HepG2 (cell line): ENCODE data around the gene GRIN2C. TPM values are rescaled to one million over a fixed set of nuclear protein-coding genes. Genes with fewer than 3 reads are reported as not detected.

Source experiments
- CREBL2 ChIP-seq: sonication (generic); formaldehyde crosslinking; IDR thresholded peaks from 2 replicates; pipeline ENCODE4 v1.8.1; 2023; ENCODE audit warnings: missing genetic modification reagents, mild to moderate bottlenecking, borderline replicate concordance
- DRAP1 ChIP-seq: IDR thresholded peaks from 2 replicates; pipeline ENCODE4 v1.6.1; 2016; ENCODE audit warnings: missing genetic modification reagents, missing compliant biosample characterization
- IKZF4 ChIP-seq: sonication (generic); formaldehyde crosslinking; IDR thresholded peaks from 2 replicates; pipeline ENCODE4 v1.5.1; 2020; ENCODE audit warnings: borderline replicate concordance, mild to moderate bottlenecking, low read depth, missing genetic modification reagents; ENCODE audit errors: not compliant biosample characterization
- JUND ChIP-seq: sonication (generic); formaldehyde crosslinking; IDR thresholded peaks from 2 replicates; pipeline ENCODE4 v1.8.0; 2022; ENCODE audit warnings: mild to moderate bottlenecking, missing genetic modification reagents
- MAFF ChIP-seq: IDR thresholded peaks from 2 replicates; pipeline ENCODE4 v1.6.1; 2011; ENCODE audit warnings: low read depth, low read length, improper control_type of control experiment
- MLXIP ChIP-seq: sonication (generic); formaldehyde crosslinking; IDR thresholded peaks from 2 replicates; pipeline ENCODE4 v1.9.0; 2021; ENCODE audit warnings: missing genetic modification reagents, borderline replicate concordance
- MXI1 ChIP-seq: IDR thresholded peaks from 3 replicates; pipeline ENCODE4 v1.6.1; 2012; ENCODE audit warnings: low read depth, low read length, inconsistent platforms, borderline replicate concordance
- NFE2L2 ChIP-seq: fragments of 150-350 bp; IDR thresholded peaks from 2 replicates; pipeline ENCODE4 v1.6.1; 2014; ENCODE audit warnings: low read length
- PRDM10 ChIP-seq: sonication (generic); formaldehyde crosslinking; IDR thresholded peaks from 2 replicates; pipeline ENCODE4 v1.4.0; 2020; ENCODE audit warnings: low read depth, missing genetic modification reagents
- RCOR2 ChIP-seq: IDR thresholded peaks from 2 replicates; pipeline ENCODE4 v1.6.1; 2016; ENCODE audit warnings: missing biosample characterization, missing genetic modification reagents
- RXRA ChIP-seq: sonication (generic); formaldehyde crosslinking; IDR thresholded peaks from 2 replicates; pipeline ENCODE4 v1.5.1; 2020; ENCODE audit warnings: missing genetic modification reagents
- SMC3 ChIP-seq: IDR thresholded peaks from 2 replicates; pipeline ENCODE4 v1.6.1; 2011; ENCODE audit warnings: low read length, improper control_type of control experiment
- SP5 ChIP-seq: IDR thresholded peaks from 2 replicates; pipeline ENCODE4 v1.6.1; 2016; ENCODE audit warnings: low read depth, borderline replicate concordance
- SYNCRIP ChIP-seq: fragments of 200-400 bp; formaldehyde crosslinking; IDR thresholded peaks from 2 replicates; pipeline ENCODE4 v1.6.1; 2018; ENCODE audit warnings: mild to moderate bottlenecking, low read depth, low read length; ENCODE audit not compliant: insufficient read depth
- ZNF362 ChIP-seq: sonication (generic); formaldehyde crosslinking; IDR thresholded peaks from 2 replicates; pipeline ENCODE4 v1.4.0; 2020; ENCODE audit warnings: missing genetic modification reagents, mild to moderate bottlenecking, borderline replicate concordance
- ZNF484 ChIP-seq: sonication (generic); formaldehyde crosslinking; IDR thresholded peaks from 2 replicates; pipeline ENCODE4 v1.5.1; 2020; ENCODE audit warnings: mild to moderate bottlenecking, low read depth, missing genetic modification reagents, borderline replicate concordance
- ZNF549 ChIP-seq: sonication (generic); formaldehyde crosslinking; IDR thresholded peaks from 2 replicates; pipeline ENCODE4 v1.5.0; 2020; ENCODE audit warnings: missing genetic modification reagents
- ZNF562 ChIP-seq: sonication (generic); formaldehyde crosslinking; IDR thresholded peaks from 2 replicates; pipeline ENCODE4 v1.8.0; 2022; ENCODE audit warnings: missing genetic modification reagents, borderline replicate concordance
- ZNF644 ChIP-seq: IDR thresholded peaks from 2 replicates; pipeline ENCODE4 v1.6.1; 2016; ENCODE audit warnings: low read depth
- ZNF841 ChIP-seq: sonication (generic); formaldehyde crosslinking; IDR thresholded peaks from 2 replicates; pipeline ENCODE4 v1.8.1; 2023; ENCODE audit warnings: missing genetic modification reagents, borderline replicate concordance
- ZSCAN31 ChIP-seq: sonication (generic); formaldehyde crosslinking; IDR thresholded peaks from 2 replicates; pipeline ENCODE4 v1.5.0; 2020; ENCODE audit warnings: low read depth, mild to moderate bottlenecking, missing genetic modification reagents
- polyA plus RNA-seq, 8 experiments: library from polyadenylated mRNA; depleted of rRNA in 3 of 8; stranded (reverse) in 7 of 8; unstranded in 1 of 8; fragments of >200 nt; fragmentation: Illumina TruSeq in 4 of 8; extraction: Trizol in 4 of 8; gene quantifications; 2 replicates each; pipeline versions ENCODE4 v1.2.1 to v1.2.3, GENCODE V29; 2011 to 2016; ENCODE audit warnings: low read depth in 4 of 8, missing spikeins in 1 of 8, mixed read lengths in 1 of 8; ENCODE audit not compliant: insufficient read depth in 1 of 8
- total RNA-seq, 5 experiments: library from RNA; depleted of rRNA; stranded (reverse); fragments of >200 nt; fragmentation: Illumina TruSeq; extraction: Trizol; gene quantifications; 2 replicates each; pipeline ENCODE4 v1.2.3, GENCODE V29; 2016; ENCODE audit warnings: low read depth in 1 of 5

The GRIN2C gene
- total and polyA plus RNA-seq, 2 of the 13 experiments (the other 11 are each of a cell fraction or from before 2014, with no cell fraction given): 0.03 to 0.11 TPM

GRCh38 chr17:74873037-74873873 lies 13.6 kb upstream of the GRIN2C start (continued):
- TF ChIP-seq ZSCAN31 (CRISPR knock-in tag) (0 out of 2 replicates have a peak, but pooled peaks have one; percentile 15), IKZF4 (CRISPR knock-in tag) (no peak), MLXIP (CRISPR knock-in tag) (no peak), ZNF549 (CRISPR knock-in tag) (no peak), ZNF841 (CRISPR knock-in tag) (no peak), MXI1 (peak; percentile 84; the same call in 2 of the 3 replicates), NFE2L2 (no peak), ZNF644 (CRISPR knock-in tag) (no peak), CREBL2 (CRISPR knock-in tag) (0 out of 2 replicates have a peak, but pooled peaks have one; percentile 4), MAFF (no peak), PRDM10 (CRISPR knock-in tag) (no peak), ZNF484 (CRISPR knock-in tag) (no peak), ZNF562 (CRISPR knock-in tag) (no peak), JUND (CRISPR knock-in tag) (peak; percentile 10; the same call in 1 of the 2 replicates), ZNF362 (CRISPR knock-in tag) (no peak), DRAP1 (CRISPR knock-in tag) (peak; percentile 63), SYNCRIP (no peak), RCOR2 (CRISPR knock-in tag) (0 out of 2 replicates have a peak, but pooled peaks have one; percentile 6), SP5 (CRISPR knock-in tag) (peak; percentile 53), SMC3 (no peak; the same call in 1 of the 2 replicates), RXRA (CRISPR knock-in tag) (no peak; the same call in 1 of the 2 replicates)
